Activated CD4-positive, CD25-positive, alpha-beta regulatory T cell treated with anti-CD3 and anti-CD28 coated beads, Interleukin-2, amount 50 U/mL, for 16 hours (primary cell): Measurements from ENCODE around the gene ERN1.

Experiments used
- DNase-seq: peaks from one replicate; pipeline ENCODE4 v3.0.0-alpha.2; 2020; ENCODE audit warnings: low read depth, low spot score

The ERN1 gene

GRCh38 chr17:64084940-64085649 lies 44.8 kb downstream of the ERN1 start:
- DNase-seq: no peak

- DNase-seq: no peak
These were observed 45.6 kb downstream of the ERN1 start for GRCh38 chr17:64084086-64084939.

- no peak for DNase-seq
These were observed 46.3 kb downstream of the ERN1 start for GRCh38 chr17:64083563-64084085.

- no peak for DNase-seq
These were observed 46.9 kb downstream of the ERN1 start for GRCh38 chr17:64083093-64083492.

GRCh38 chr17:64081802-64082799 lies 47.8 kb downstream of the ERN1 start:
- DNase-seq: no peak

- no peak for DNase-seq
These were observed 49.7 kb downstream of the ERN1 start for GRCh38 chr17:64080174-64080618.

- no peak for DNase-seq
These were observed 52.6 kb downstream of the ERN1 start for GRCh38 chr17:64077379-64077778.

- DNase-seq: no peak
These were observed 54.0 kb downstream of the ERN1 start for GRCh38 chr17:64075913-64076312.

- DNase-seq: no peak
These were observed 55.1 kb downstream of the ERN1 start for GRCh38 chr17:64074704-64075426.

- no peak for DNase-seq
These were observed 55.9 kb downstream of the ERN1 start for GRCh38 chr17:64073771-64074703.

GRCh38 chr17:64071111-64071510 lies 58.8 kb downstream of the ERN1 start:
- DNase-seq: no peak

- DNase-seq: no peak
These were observed 59.7 kb downstream of the ERN1 start for GRCh38 chr17:64070213-64070612.

GRCh38 chr17:64069143-64069542 lies 60.8 kb downstream of the ERN1 start:
- no peak for DNase-seq

- no peak for DNase-seq
These were observed 62.3 kb downstream of the ERN1 start for GRCh38 chr17:64067657-64068056.

GRCh38 chr17:64066716-64067115 lies 63.2 kb downstream of the ERN1 start:
- no peak for DNase-seq

GRCh38 chr17:64065161-64065560 lies 64.8 kb downstream of the ERN1 start:
- DNase-seq: no peak

- DNase-seq: no peak
These were observed 65.6 kb downstream of the ERN1 start for GRCh38 chr17:64064331-64064730.

- DNase-seq: no peak
These were observed 66.1 kb downstream of the ERN1 start for GRCh38 chr17:64063766-64064224.

GRCh38 chr17:64063088-64063487 lies 66.9 kb downstream of the ERN1 start:
- no peak for DNase-seq
